ENCODE results near the gene SERPINE1.

SERPINE1 gene

DNA sequence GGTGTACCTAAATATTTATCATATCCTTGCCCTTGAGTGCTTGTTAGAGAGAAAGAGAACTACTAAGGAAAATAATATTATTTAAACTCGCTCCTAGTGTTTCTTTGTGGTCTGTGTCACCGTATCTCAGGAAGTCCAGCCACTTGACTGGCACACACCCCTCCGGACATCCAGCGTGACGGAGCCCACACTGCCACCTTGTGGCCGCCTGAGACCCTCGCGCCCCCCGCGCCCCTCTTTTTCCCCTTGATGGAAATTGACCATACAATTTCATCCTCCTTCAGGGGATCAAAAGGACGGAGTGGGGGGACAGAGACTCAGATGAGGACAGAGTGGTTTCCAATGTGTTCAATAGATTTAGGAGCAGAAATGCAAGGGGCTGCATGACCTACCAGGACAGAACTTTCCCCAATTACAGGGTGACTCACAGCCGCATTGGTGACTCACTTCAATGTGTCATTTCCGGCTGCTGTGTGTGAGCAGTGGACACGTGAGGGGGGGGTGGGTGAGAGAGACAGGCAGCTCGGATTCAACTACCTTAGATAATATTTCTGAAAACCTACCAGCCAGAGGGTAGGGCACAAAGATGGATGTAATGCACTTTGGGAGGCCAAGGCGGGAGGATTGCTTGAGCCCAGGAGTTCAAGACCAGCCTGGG, 11.4 kb downstream of the SERPINE1 start (continued):
- no peak for TF ChIP-seq ZNF121 (tag by site-specific recombination; IDR thresholded peaks at IDR 0.05)
- no peak for TF ChIP-seq ZNF707 (tag by site-specific recombination; IDR thresholded peaks at IDR 0.05)
- TF ChIP-seq PRDM1 (tag by site-specific recombination; IDR thresholded peaks at IDR 0.05): peak; percentile 82
- peak; percentile 92 for TF ChIP-seq ZBTB7A (tag by site-specific recombination; IDR thresholded peaks at IDR 0.05; ENCODE audit: low read depth)
- no peak for TF ChIP-seq ZNF239 (tag by site-specific recombination; IDR thresholded peaks at IDR 0.05)
- TF ChIP-seq ATF2 (tag by site-specific recombination; IDR thresholded peaks at IDR 0.05; ENCODE audit: low read depth): peak; percentile 81
- no peak for TF ChIP-seq MYNN (tag by site-specific recombination; IDR thresholded peaks at IDR 0.05; ENCODE audit: borderline replicate concordance)
- peak; percentile 82 for TF ChIP-seq ZNF394 (tag by site-specific recombination; IDR thresholded peaks at IDR 0.05; ENCODE audit: borderline replicate concordance)
- peak; percentile 77 for TF ChIP-seq TSHZ1 (tag by site-specific recombination; IDR thresholded peaks at IDR 0.05; ENCODE audit: borderline replicate concordance)
- no peak; the same call in 1 of the 2 replicates for TF ChIP-seq GLI2 (tag by site-specific recombination; IDR thresholded peaks at IDR 0.05; ENCODE audit: borderline replicate concordance, low read depth)
- TF ChIP-seq ZNF843 (tag by site-specific recombination; IDR thresholded peaks at IDR 0.05): peak; percentile 82
- TF ChIP-seq, protein P1, sequence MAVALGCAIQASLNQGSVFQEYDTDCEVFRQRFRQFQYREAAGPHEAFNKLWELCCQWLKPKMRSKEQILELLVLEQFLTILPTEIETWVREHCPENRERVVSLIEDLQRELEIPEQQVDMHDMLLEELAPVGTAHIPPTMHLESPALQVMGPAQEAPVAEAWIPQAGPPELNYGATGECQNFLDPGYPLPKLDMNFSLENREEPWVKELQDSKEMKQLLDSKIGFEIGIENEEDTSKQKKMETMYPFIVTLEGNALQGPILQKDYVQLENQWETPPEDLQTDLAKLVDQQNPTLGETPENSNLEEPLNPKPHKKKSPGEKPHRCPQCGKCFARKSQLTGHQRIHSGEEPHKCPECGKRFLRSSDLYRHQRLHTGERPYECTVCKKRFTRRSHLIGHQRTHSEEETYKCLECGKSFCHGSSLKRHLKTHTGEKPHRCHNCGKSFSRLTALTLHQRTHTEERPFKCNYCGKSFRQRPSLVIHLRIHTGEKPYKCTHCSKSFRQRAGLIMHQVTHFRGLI (tag by site-specific recombination; IDR thresholded peaks at IDR 0.05): peak; percentile 37; the same call in 1 of the 2 replicates
- TF ChIP-seq ZNF626 (tag by site-specific recombination; IDR thresholded peaks at IDR 0.05): no peak
- TF ChIP-seq ZNF26 (tag by site-specific recombination; IDR thresholded peaks at IDR 0.05): no peak
- peak; percentile 77 for TF ChIP-seq KLF9 (tag by site-specific recombination; IDR thresholded peaks at IDR 0.05; ENCODE audit: low read depth)
- no peak for TF ChIP-seq ZNF510 (tag by site-specific recombination; IDR thresholded peaks at IDR 0.05; ENCODE audit: insufficient replicate concordance)
- TF ChIP-seq ZNF791 (tag by site-specific recombination; IDR thresholded peaks at IDR 0.05): no peak
- TF ChIP-seq ZNF768 (tag by site-specific recombination; IDR thresholded peaks at IDR 0.05): no peak
- no peak for TF ChIP-seq ZNF426 (tag by site-specific recombination; IDR thresholded peaks at IDR 0.05)
- TF ChIP-seq ZNF221 (tag by site-specific recombination; IDR thresholded peaks at IDR 0.05; ENCODE audit: borderline replicate concordance): no peak
- TF ChIP-seq ZNF555 (tag by site-specific recombination; conservative IDR thresholded peaks at IDR 0.05): no peak
- no peak for TF ChIP-seq ZNF157 (tag by site-specific recombination; IDR thresholded peaks at IDR 0.05)
- TF ChIP-seq SALL2 (tag by site-specific recombination; IDR thresholded peaks at IDR 0.05; ENCODE audit: borderline replicate concordance): no peak
- no peak for TF ChIP-seq ZNF112 (tag by site-specific recombination; IDR thresholded peaks at IDR 0.05)
- TF ChIP-seq, protein P2, sequence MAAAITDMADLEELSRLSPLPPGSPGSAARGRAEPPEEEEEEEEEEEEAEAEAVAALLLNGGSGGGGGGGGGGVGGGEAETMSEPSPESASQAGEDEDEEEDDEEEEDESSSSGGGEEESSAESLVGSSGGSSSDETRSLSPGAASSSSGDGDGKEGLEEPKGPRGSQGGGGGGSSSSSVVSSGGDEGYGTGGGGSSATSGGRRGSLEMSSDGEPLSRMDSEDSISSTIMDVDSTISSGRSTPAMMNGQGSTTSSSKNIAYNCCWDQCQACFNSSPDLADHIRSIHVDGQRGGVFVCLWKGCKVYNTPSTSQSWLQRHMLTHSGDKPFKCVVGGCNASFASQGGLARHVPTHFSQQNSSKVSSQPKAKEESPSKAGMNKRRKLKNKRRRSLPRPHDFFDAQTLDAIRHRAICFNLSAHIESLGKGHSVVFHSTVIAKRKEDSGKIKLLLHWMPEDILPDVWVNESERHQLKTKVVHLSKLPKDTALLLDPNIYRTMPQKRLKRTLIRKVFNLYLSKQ (tag by site-specific recombination; IDR thresholded peaks at IDR 0.05; ENCODE audit: borderline replicate concordance): no peak
- no peak for TF ChIP-seq ZNF585B (tag by site-specific recombination; IDR thresholded peaks at IDR 0.05)
- no peak for TF ChIP-seq ZNF529 (tag by site-specific recombination; IDR thresholded peaks at IDR 0.05; ENCODE audit: insufficient replicate concordance)
- TF ChIP-seq BCL11B (tag by site-specific recombination; IDR thresholded peaks at IDR 0.05; ENCODE audit: low read depth): peak; percentile 91
- TF ChIP-seq ZNF560 (tag by site-specific recombination; IDR thresholded peaks at IDR 0.05; ENCODE audit: borderline replicate concordance): no peak

All from HEK293 (cell line).